ENCODE results near the gene TWSG1.

- TF ChIP-seq CTCF (IDR thresholded peaks at IDR 0.05) = no peak
- TF ChIP-seq POLR2A (IDR thresholded peaks at IDR 0.05) = no peak
These were observed 15.2 kb upstream of the TWSG1 start for GRCh38 chr18:9319333-9319732.

All from vagina (tissue), 2 donors.